Endothelial cell of umbilical vein (primary cell): ENCODE measurements around the gene C16orf95. TPM values are rescaled to one million over a fixed set of nuclear protein-coding genes. Genes with fewer than 3 reads are reported as not detected.

ENCODE experiments used
- BruUV-seq: library from RNA; stranded (reverse); fragments of 400-500 nt; replicated peaks from 2 replicates; lab custom pipeline; 2021; lab: Mats Ljungman, UMichigan
- CTCF ChIA-PET: fragments of 300-600, 350-600 bp; sonication (Branson Sonifier 250); formaldehyde crosslinking; loops from one replicate; lab custom pipeline; 2021; ENCODE audit warnings: antibody characterized with exemption, inconsistent platforms; lab: Charles Lee
- POLR2A ChIA-PET: fragments of 300-600, 350-600 bp; sonication (Branson Sonifier 250); formaldehyde crosslinking; loops from one replicate; lab custom pipeline; 2021; ENCODE audit warnings: antibody characterized with exemption, inconsistent platforms; lab: Charles Lee
- DNase-seq: peaks from one replicate; pipeline ENCODE4 v3.0.0-alpha.2; 2011; ENCODE audit warnings: low read depth, low spot score
- FAIRE-seq: peaks from 2 replicates; lab custom pipeline; 2011; peaks lifted over from hg19 to GRCh38; lab: Jason Lieb, UNC
- H2AFZ ChIP-seq: 2 replicates; pipeline ENCODE4 v1.6.0; 2012; ENCODE audit warnings: low read depth, low read length, control low read depth, inconsistent platforms
- H3K27ac ChIP-seq: 2 replicates; pipeline ENCODE4 v1.5.1; 2011; ENCODE audit warnings: low read depth, mild to moderate bottlenecking, control low read depth, low read length, moderate library complexity; ENCODE audit not compliant: insufficient read depth
- H3K27me3 ChIP-seq, 2 experiments: 2 replicates each; pipeline versions ENCODE4 v1.6.0 to v1.6.1; 2011; ENCODE audit warnings: low read length in 2 of 2, mixed read lengths in 1 of 2; ENCODE audit not compliant: control insufficient read depth in 2 of 2, insufficient read depth in 2 of 2
- H3K36me3 ChIP-seq, 2 experiments: 2 replicates in 1 of 2; 3 replicates in 1 of 2; pipeline ENCODE4 v1.5.1; 2011; ENCODE audit warnings: low read length in 2 of 2, mild to moderate bottlenecking in 1 of 2, moderate library complexity in 1 of 2; ENCODE audit not compliant: control insufficient read depth in 2 of 2, insufficient read depth in 2 of 2; ENCODE audit errors: extremely low read depth in 1 of 2
- H3K4me1 ChIP-seq: 3 replicates; pipeline ENCODE4 v1.5.1; 2011; ENCODE audit warnings: mild to moderate bottlenecking, low read length; ENCODE audit not compliant: control insufficient read depth, insufficient read depth; ENCODE audit errors: extremely low read depth
- H3K4me2 ChIP-seq: 2 replicates; pipeline ENCODE4 v1.6.1; 2011; ENCODE audit warnings: low read length, control low read depth, mixed read lengths; ENCODE audit not compliant: insufficient read depth
- H3K4me3 ChIP-seq, 3 experiments: fragments of 200-600 bp in 1 of 3; sonication (generic), shearing (Covaris generic) in 1 of 3; replicated peaks in 1 of 3; 2 replicates each; pipeline ENCODE4 v1.5.1; 2011 to 2016; ENCODE audit warnings: control low read depth in 3 of 3, low read length in 3 of 3, mild to moderate bottlenecking in 2 of 3, inconsistent platforms in 1 of 3, low read depth in 1 of 3, moderate library complexity in 1 of 3; ENCODE audit not compliant: insufficient read depth in 1 of 3
- H3K79me2 ChIP-seq: 2 replicates; pipeline ENCODE4 v1.6.0; 2012; ENCODE audit warnings: low read length, inconsistent platforms; ENCODE audit not compliant: control insufficient read depth, insufficient read depth
- H3K9ac ChIP-seq: replicated peaks from 2 replicates; pipeline ENCODE3; 2011; ENCODE audit warnings: low read length, control low read depth; ENCODE audit not compliant: insufficient read depth; ENCODE audit errors: extremely low read depth
- H3K9me1 ChIP-seq: replicated peaks from 3 replicates; pipeline ENCODE4 v1.6.0; 2011; ENCODE audit warnings: mild to moderate bottlenecking, low read length; ENCODE audit not compliant: control insufficient read depth, insufficient read depth; ENCODE audit errors: extremely low read depth
- H3K9me3 ChIP-seq: replicated peaks from 2 replicates; pipeline ENCODE4 v1.5.1; 2012; ENCODE audit warnings: low read length, inconsistent platforms; ENCODE audit not compliant: control insufficient read depth, insufficient read depth
- H4K20me1 ChIP-seq: replicated peaks from 2 replicates; pipeline ENCODE3; 2011; ENCODE audit warnings: mild to moderate bottlenecking, low read length; ENCODE audit not compliant: control insufficient read depth, insufficient read depth; ENCODE audit errors: extremely low read depth
- EZH2 ChIP-seq: IDR thresholded peaks from 2 replicates; pipeline ENCODE4 v1.6.1; 2012; ENCODE audit warnings: borderline replicate concordance, low read depth, mild to moderate bottlenecking, moderate library complexity, low read length, inconsistent platforms; ENCODE audit not compliant: severe bottlenecking
- FOS ChIP-seq: IDR thresholded peaks from 2 replicates; pipeline ENCODE4 v1.6.1; 2011; ENCODE audit warnings: mild to moderate bottlenecking, low read length, moderate library complexity, borderline replicate concordance; ENCODE audit not compliant: insufficient read depth
- GATA2 ChIP-seq: IDR thresholded peaks from 2 replicates; pipeline ENCODE4 v1.7.0; 2011; ENCODE audit warnings: low read depth, mild to moderate bottlenecking, moderate library complexity, mixed read lengths, low read length; ENCODE audit not compliant: insufficient read length, insufficient read depth
- JUN ChIP-seq: IDR thresholded peaks from 2 replicates; pipeline ENCODE4 v1.6.1; 2011; ENCODE audit warnings: borderline replicate concordance, low read depth; ENCODE audit not compliant: insufficient read length, insufficient read depth
- MAX ChIP-seq: IDR thresholded peaks from 2 replicates; pipeline ENCODE4 v1.6.1; 2011; ENCODE audit not compliant: insufficient read depth, insufficient read length
- MYC ChIP-seq: IDR thresholded peaks from one replicate; pipeline ENCODE4 v1.6.1; 2011; ENCODE audit warnings: mild to moderate bottlenecking, low read depth, low read length
- POLR2A ChIP-seq: IDR thresholded peaks from 2 replicates; pipeline ENCODE4 v1.6.1; 2012; ENCODE audit warnings: low read depth, mild to moderate bottlenecking, control low read depth, low read length
- POLR2AphosphoS5 ChIP-seq: IDR thresholded peaks from 2 replicates; pipeline ENCODE4 v1.6.1; 2012; ENCODE audit warnings: low read depth, mild to moderate bottlenecking, control low read depth, low read length, moderate library complexity; ENCODE audit not compliant: insufficient read depth
- dilution Hi-C: fragments of 300-500 bp; cut with MboI; formaldehyde crosslinking; loops from one replicate; pipeline ENCODE4 v1.15.0; 2019; ENCODE audit warnings: low sequenced_read_pairs; ENCODE audit not compliant: extremely low pct_ligation_motif_present
- intact Hi-C: fragments of 100-400 bp; cut with micrococcal nuclease; formaldehyde crosslinking; loops from one replicate; pipeline ENCODE4 v1.10.0; 2022
- polyA plus RNA-seq, 4 experiments: library from polyadenylated mRNA; depleted of rRNA in 3 of 4; stranded (reverse) in 3 of 4; unstranded in 1 of 4; fragments of >200 nt; gene quantifications; 2 replicates each; pipeline versions ENCODE4 v1.2.1 to v1.2.3, GENCODE V29; 2011 to 2012; ENCODE audit warnings: missing spikeins in 1 of 4
- total RNA-seq: library from RNA; stranded (reverse); gene quantifications from 2 replicates; pipeline ENCODE4 v1.2.3, GENCODE V29; 2021
- TF ChIP-seq, protein P1 (sequence below), 2 donors: IDR thresholded peaks; 1 replicate in 1 of 2; 2 replicates in 1 of 2; pipeline ENCODE4 v1.5.1; 2011; ENCODE audit warnings: low read length in 2 of 2, mild to moderate bottlenecking in 2 of 2, moderate library complexity in 2 of 2, control low read depth in 1 of 2, inconsistent platforms in 1 of 2, low read depth in 1 of 2; ENCODE audit not compliant: insufficient read depth in 1 of 2; ENCODE audit errors: extremely low read depth in 1 of 2

C16orf95 gene
- total and polyA plus RNA-seq, 2 donors (not counting 3 experiments of a cell fraction or from before 2014, with no cell fraction given): 4.0 to 6.6 TPM

DNA sequence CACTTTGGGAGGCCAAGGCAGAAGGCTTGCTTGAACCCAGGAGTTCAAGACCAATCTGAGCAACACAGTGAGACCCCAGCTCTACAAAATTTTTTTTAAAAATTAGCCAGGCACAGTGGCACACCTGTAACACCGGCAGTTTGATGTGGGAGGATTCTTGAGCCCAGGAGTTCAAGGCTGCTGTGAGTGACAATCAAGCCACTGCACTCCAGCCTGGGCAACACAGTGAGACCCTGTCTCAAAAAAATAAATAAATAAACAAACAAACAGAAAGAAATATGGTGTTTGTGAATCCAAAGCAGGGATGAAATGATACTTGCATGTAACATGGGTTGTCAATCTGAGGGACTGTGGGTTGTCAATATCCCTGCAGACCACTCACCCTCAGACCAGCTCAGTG is 49.7 kb upstream of the C16orf95 start:
- no peak overlapping the region for H3K4me3 ChIP-seq
- no peak for FAIRE-seq
- ChIA-PET CTCF (no interaction called here), POLR2A (no interaction called here)
- H3K36me3 ChIP-seq: no peaks in the 10 kb centered on the region
- H3K9me1 ChIP-seq: no peaks in the 10 kb centered on the region
- no peaks in the 10 kb centered on the region for H3K9me3 ChIP-seq
- dilution Hi-C loops: no loop called here
- no peak for DNase-seq
- H3K4me1 ChIP-seq: peaks cover 20% of the 10 kb centered on the region
- TF ChIP-seq, protein P1, sequence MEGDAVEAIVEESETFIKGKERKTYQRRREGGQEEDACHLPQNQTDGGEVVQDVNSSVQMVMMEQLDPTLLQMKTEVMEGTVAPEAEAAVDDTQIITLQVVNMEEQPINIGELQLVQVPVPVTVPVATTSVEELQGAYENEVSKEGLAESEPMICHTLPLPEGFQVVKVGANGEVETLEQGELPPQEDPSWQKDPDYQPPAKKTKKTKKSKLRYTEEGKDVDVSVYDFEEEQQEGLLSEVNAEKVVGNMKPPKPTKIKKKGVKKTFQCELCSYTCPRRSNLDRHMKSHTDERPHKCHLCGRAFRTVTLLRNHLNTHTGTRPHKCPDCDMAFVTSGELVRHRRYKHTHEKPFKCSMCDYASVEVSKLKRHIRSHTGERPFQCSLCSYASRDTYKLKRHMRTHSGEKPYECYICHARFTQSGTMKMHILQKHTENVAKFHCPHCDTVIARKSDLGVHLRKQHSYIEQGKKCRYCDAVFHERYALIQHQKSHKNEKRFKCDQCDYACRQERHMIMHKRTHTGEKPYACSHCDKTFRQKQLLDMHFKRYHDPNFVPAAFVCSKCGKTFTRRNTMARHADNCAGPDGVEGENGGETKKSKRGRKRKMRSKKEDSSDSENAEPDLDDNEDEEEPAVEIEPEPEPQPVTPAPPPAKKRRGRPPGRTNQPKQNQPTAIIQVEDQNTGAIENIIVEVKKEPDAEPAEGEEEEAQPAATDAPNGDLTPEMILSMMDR (IDR thresholded peaks at IDR 0.05; ENCODE audit: extremely low read depth in 1 of 2, insufficient read depth in 1 of 2, low read depth in 1 of 2, low read length in 2 of 2): no peak
- TF ChIP-seq FOS (no peak), GATA2 (no peak), POLR2A (no peak), MYC (no peak), MAX (no peak), EZH2 (no peak), JUN (no peak), POLR2AphosphoS5 (no peak)
- no peak overlapping the region for H3K4me2 ChIP-seq
- no peaks in the 10 kb centered on the region for H3K27me3 ChIP-seq
- H3K27ac ChIP-seq: no peak overlapping the region
- BruUV-seq: no TSS peak
- H4K20me1 ChIP-seq: no peaks in the 10 kb centered on the region
- H2AFZ ChIP-seq: no peak overlapping the region
- H3K9ac ChIP-seq: no peak overlapping the region
- peaks cover 42% of the 10 kb centered on the region for H3K79me2 ChIP-seq
- intact Hi-C loops: loop anchor here (5.0 kb wide), 1 partner anchor 35 kb away; no protein-coding TSS in a partner anchor
